Upper lobe of left lung (tissue), 4 donors: ENCODE data around the gene DPY19L1.

Experiments
- CTCF ChIP-seq, 6 experiments: fragments of 450-650 bp in 4 of 6; fragments of 200-600 bp in 2 of 6; sonication (generic) in 2 of 6; IDR thresholded peaks; one replicate each; pipeline ENCODE4 v1.5.1; 2016 to 2019; ENCODE audit warnings: antibody characterized with exemption in 6 of 6
- POLR2AphosphoS5 ChIP-seq, 2 donors: sonication (generic); formaldehyde crosslinking; IDR thresholded peaks; one replicate each; pipeline ENCODE4 v1.5.1; 2017; ENCODE audit warnings: antibody characterized with exemption in 2 of 2

GRCh38 chr7:35036361-35037171 is 719 bp downstream of the DPY19L1 start:
- peak in 1 of 6 experiments; percentile 17 for TF ChIP-seq CTCF (IDR thresholded peaks at IDR 0.05)
- no peak for TF ChIP-seq POLR2AphosphoS5 (IDR thresholded peaks at IDR 0.05)
